HG03378 (cell line): Measurements from ENCODE around the gene TMCC3.
A peak's percentile ranks its signal among the peaks of the same experiment; 100 is the strongest.
"Not testable (repeated sequence)": the region's sequence is repeated elsewhere in the genome, so short reads cannot be mapped to it uniquely, and the experiment has no call there.

Source experiments
- ATAC-seq: cut with Tn5 transposase; IDR thresholded peaks from one replicate; pipeline ENCODE4 v1.9.1; 2021; ENCODE audit warnings: mild to moderate bottlenecking, moderate library complexity; ENCODE audit not compliant: unreplicated experiment

Gene TMCC3

DNA sequence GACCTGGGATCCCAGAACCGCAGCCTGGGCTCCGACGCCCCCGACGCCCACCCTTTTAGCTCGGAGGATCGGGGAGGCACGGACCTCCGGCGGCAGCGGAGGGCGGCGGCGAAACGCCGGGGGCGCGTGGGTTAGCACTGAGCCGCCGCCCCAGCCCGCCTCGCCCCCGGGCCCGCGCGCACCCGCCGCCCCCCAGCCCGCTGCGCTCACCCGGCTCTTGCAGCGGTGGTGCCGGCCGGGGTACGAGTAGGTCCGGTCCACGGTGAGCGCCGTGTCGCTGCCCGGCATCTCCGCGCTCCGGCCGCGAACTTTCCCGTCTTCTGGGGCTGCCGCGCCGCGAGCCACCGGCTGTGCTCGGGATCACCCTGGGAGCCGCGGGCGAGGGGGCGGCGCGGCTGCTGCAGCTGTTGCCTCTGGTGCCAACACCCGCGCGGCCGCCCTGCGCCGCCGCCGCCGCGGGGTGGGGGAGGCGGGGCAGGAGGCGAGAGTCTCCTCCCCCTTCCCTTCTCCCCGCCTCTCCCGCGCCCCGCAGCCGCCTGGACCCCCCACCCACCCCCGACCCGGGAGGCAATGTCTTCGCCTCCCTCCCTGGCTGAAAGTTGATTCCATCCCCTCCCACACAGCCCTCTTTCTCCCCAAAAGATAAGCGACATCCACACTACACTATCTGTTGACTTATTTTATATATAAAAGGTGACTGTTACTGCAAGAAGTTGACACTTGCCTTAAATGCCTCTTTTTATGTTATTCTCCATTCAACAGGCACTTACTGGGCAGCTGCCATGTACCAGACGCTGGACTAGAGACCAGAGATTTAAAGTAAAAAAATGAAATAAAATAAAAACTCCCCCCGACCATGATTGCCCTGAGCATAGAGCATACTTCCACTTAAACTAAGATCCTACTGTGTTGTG, at the start of gene TMCC3:
Gene TMCC3, minus strand, starts transcription at position 415 of the 914 bp plus-strand sequence. Its CDS starts 127 bp downstream, at position 288.
- ATAC-seq, result peak; percentile 24

GRCh38 chr12:94699801-94700200, 49.4 kb upstream of the TMCC3 start:
- no peak for ATAC-seq

GRCh38 chr12:94698578-94698977, 48.2 kb upstream of the TMCC3 start:
- ATAC-seq, result no peak

GRCh38 chr12:94697631-94698030, 47.3 kb upstream of the TMCC3 start:
- ATAC-seq, result no peak

DNA sequence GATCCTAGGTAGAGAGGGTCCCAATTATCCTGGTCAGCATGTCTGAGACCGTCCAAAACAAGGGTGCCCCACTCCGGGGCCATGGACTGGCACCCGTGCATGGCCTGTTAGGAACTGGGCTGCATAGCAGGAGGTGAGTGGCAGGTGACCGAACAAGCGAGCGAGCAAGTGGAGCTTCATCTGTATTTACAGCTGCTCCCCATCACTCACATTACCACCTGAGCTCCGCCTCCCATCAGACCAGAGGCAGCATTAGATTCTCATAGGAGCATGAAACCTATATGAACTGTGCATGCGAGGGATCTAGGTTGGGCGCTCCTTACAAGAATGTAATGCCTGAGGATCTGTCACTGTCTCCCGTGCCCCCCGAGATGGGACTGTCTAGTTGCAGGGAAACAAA, 44.4 kb upstream of the TMCC3 start:
- no peak for ATAC-seq

DNA sequence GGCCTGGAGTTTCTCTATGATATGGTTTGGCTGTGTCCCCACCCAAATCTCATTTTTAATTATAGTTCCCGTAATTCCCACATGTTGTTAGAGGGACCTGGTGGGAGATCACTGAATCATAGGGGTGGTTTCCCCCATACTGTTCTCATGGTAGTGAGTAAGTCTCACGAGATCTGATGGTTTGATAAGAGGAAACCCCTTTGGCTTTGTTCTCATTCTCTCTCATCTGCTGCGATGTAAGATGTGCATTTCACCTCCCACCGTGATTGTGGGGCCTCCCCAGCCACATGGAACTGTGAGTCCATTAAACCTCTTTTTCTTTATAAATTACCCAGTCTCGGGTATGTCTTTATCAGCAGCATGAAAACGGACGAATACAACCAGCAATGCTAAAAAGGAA, 42.5 kb upstream of the TMCC3 start:
- ATAC-seq, result not testable (repeated sequence)

DNA sequence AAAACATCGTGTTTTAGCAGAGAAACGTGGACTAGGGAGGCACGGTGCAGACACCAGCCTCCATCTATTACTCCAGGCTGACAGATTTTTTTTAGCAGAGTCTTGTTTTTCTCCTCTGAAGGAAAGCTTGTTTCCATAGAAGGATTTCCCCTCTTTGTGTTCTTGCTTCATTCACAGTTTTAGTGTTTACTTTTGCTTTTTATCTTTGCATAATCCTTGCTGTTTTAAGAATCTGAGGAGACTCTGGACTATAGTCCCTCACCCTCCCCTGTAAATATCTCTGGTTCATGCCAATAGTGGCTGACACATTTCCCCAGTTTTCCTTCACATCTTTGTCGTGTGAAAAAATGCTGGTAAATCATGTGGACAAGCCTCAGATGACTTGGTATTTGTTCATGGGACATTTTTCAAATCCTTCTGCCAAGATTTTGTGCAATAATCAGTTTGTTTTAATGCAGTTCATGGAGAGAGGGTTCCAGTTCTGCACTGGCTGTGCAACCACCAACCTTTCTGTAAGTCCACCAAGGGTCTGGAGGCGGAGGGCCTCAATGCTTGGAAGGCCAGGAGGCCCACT, 39.9 kb upstream of the TMCC3 start:
- ATAC-seq, result no peak

DNA sequence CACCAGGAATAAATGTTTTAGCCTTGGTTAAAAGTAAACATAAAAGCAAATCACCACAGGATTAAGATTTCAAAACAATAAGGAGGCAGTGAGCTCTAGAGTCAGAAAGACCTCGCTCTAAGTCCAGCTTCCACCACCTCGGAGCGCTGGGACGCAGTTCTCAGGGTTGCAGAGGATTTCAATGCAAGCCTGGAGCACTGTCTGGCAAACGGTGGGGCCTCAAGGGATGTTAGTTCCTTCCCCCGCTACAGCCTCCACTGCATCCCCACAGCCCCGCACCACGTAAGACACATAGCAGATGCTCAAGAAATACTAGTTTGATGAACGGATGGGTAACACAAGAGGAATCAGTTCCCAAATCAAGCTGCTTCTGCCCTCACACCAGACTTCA, 39.3 kb upstream of the TMCC3 start:
- no peak for ATAC-seq

DNA sequence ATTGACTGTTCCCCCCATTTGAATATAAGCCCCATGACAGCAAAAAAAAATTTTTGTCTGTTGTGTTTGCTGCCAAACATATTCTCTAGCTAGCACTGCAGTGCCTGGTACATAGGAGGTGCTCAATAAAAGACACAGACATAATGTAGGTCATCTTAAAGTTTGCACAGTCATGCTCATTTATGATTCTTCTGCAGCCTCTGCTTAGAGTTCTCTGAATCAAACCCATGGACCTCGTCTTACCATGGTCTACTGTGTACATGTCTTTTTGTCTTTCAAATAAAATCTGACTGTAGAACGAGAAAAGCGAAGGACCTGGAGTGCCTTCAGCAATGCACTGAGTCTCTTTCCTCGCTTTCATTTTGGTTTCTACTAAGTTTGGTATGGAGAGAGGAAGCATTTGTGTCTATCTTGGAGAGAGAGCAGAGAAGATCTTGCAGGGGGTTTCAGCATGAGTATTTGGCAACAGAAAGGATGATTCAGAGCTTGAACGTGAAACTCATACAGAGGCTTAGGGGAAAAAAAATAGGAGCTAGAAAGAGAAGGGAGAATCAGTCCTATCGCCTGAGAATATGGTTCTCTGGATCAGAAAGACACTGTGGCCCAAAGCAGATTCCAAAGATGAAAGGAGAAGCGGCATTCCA, 38.8 kb upstream of the TMCC3 start:
- peak; percentile 64 for ATAC-seq

GRCh38 chr12:94687891-94688290, 37.5 kb upstream of the TMCC3 start:
- ATAC-seq, result no peak

GRCh38 chr12:94686834-94687628, 36.7 kb upstream of the TMCC3 start:
- no peak for ATAC-seq

- no peak for ATAC-seq
These were observed 34.2 kb upstream of the TMCC3 start for GRCh38 chr12:94684416-94685142.

GRCh38 chr12:94679554-94680195, 29.3 kb upstream of the TMCC3 start:
- no peak for ATAC-seq

DNA sequence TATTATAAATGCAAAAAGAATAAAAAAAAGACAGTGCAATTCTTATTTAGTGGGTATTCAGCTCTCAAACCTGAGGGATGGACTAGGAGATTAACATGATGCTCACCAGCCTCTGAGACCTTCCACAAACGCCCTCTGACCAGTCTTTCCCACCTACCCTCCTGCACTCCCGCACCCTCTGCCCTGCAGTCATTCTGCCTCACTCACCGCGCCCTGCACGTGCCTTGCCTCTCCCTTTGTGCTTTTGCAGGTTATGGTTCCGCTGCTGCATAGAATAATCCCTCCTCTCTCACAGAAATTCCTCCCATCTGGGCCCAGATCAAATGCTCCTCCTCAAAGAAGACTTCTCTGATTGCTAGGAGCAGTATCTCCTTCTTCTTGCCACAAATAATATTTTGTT, 28.5 kb upstream of the TMCC3 start:
- no peak for ATAC-seq

GRCh38 chr12:94678379-94678778, 28.0 kb upstream of the TMCC3 start:
- no peak for ATAC-seq

DNA sequence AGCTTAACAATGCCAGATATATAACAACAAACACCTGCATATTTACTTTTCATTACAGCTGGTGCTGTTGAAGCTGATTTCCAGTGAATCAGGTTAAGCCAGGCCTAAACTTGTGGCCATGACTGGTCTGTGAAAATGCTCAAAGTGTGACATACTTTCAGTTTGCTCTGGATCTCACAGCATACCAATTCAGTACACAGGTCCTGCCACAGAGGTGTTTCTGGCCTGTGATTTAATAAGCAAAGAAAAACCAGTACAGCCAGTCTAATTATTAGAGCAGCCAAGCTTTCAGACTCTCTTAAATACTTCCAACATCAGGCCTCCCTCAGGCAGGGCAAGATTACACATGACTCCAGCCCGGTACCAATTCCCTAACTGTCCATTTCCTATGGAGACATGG, 27.4 kb upstream of the TMCC3 start:
- ATAC-seq, result no peak

DNA sequence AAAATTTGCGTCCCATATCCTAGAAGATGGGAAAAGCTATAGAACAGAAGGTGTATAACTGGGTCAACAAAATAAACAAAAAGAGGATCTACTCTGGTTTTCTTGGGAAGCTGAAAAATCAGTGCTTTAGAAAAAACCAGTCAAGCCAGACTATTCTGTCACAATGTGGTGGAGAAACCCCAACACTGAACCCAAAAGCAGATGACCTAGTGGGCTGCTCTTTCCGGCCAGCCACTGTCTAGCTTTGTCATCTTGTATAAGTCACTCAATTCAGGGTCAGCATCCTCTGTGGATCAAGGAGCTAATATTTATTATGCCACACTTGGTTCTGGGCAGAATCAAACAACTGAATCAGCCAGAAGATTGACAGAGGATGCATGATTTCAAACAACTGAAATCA, 26.6 kb upstream of the TMCC3 start:
- no peak for ATAC-seq

GRCh38 chr12:94676031-94676641, 25.8 kb upstream of the TMCC3 start:
- ATAC-seq, result peak; percentile 85

DNA sequence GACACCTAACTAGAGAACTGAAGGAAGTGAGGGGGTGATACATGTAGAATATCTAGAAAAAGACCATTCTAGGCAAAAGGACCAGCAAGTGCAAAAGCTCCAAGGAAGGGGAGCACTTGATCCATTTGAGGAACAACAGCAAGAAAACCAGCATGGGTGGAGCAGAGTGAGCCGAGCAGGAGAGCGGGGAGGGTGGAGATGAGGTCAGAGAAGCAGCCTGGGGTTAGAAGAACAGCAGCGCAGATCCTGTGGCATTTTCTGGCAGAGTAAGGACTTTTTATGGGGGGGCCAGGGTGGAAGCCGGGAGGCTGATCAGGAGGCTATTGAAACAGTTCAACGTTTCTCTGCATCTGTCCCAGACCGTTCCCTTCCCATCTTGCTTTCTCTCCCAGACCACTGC, 24.5 kb upstream of the TMCC3 start:
- no peak for ATAC-seq

DNA sequence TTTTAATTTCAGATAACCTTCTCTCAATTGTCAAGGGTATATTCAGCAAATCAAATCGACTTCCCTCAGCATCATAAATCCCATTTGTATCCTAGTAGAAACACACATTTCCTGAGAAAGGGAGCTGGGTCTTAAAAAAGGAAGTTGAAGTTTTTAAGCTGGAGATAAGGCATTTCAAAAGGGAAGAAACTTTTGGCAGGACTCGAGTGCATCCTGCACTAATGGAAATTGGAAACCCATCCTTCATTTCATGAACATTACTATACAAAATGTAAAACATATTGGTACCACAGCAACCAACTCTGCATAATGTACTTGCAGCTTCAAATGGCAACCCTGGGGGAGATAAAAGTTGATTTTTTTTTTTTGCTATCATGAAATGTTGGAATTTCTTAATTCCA, 23.7 kb upstream of the TMCC3 start:
- ATAC-seq, result no peak
